GM13977 (cell line): ENCODE results near the gene FNTB.

Experiments
- DNase-seq: peaks from one replicate; pipeline ENCODE4 v3.0.0; 2012; ENCODE audit warnings: low spot score
- in situ Hi-C: fragments of 300-500 bp; cut with MboI; formaldehyde crosslinking; loops from one replicate; pipeline ENCODE4 v1.12.0; 2022; ENCODE audit warnings: low sequenced_read_pairs, low pct_unique_long_range_greater_than_20kb, mixed read lengths, inconsistent platforms; ENCODE audit not compliant: unreplicated experiment
- TF ChIP-seq, protein P1 (sequence below): IDR thresholded peaks from 2 replicates; pipeline ENCODE4 v1.5.1; 2012; ENCODE audit warnings: mild to moderate bottlenecking, control low read depth; ENCODE audit not compliant: insufficient read depth; ENCODE audit errors: extremely low read depth, missing control alignments

Gene FNTB

DNA sequence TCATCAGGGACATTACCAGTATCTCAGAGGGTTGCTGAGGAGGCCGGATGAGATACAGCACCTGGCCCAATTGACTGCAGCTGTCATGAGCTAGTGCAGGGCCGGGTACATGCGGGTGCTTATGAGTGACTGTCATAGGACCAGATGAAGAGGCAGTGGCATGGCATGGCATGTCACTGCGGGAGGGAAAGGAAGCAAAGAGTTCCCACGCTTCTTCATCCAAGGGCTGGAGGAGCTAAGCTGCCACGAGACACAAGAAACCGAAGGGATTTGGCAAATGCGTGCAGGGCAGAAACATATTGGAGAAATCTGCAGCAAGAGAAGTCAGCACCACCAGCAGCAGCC is 33.4 kb upstream of the FNTB start:
- TF ChIP-seq, protein P1, sequence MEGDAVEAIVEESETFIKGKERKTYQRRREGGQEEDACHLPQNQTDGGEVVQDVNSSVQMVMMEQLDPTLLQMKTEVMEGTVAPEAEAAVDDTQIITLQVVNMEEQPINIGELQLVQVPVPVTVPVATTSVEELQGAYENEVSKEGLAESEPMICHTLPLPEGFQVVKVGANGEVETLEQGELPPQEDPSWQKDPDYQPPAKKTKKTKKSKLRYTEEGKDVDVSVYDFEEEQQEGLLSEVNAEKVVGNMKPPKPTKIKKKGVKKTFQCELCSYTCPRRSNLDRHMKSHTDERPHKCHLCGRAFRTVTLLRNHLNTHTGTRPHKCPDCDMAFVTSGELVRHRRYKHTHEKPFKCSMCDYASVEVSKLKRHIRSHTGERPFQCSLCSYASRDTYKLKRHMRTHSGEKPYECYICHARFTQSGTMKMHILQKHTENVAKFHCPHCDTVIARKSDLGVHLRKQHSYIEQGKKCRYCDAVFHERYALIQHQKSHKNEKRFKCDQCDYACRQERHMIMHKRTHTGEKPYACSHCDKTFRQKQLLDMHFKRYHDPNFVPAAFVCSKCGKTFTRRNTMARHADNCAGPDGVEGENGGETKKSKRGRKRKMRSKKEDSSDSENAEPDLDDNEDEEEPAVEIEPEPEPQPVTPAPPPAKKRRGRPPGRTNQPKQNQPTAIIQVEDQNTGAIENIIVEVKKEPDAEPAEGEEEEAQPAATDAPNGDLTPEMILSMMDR = no peak
- in situ Hi-C loops = no loop called here
- no peak for DNase-seq

DNA sequence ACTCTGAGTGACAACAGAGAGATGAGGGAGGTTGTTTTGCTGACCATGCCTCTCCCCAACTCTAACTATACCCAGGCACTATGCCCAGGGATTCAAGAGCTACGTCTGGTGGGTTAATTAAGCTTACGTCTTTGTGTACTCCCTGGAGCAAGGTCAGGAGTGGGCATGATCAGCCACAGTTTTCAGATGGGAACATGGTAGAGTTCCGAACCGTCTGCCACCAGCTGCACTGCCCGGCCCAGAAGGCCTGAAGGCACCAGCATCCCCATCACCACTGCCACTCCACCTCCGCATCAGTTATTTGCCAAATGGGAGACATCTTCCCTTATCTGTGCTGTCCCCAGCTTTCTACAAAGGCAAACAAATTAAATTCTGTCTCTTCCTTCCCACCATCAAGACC is 33.0 kb upstream of the FNTB start:
- TF ChIP-seq, protein P1 = no peak
- in situ Hi-C loops = no loop called here
- DNase-seq = no peak

DNA sequence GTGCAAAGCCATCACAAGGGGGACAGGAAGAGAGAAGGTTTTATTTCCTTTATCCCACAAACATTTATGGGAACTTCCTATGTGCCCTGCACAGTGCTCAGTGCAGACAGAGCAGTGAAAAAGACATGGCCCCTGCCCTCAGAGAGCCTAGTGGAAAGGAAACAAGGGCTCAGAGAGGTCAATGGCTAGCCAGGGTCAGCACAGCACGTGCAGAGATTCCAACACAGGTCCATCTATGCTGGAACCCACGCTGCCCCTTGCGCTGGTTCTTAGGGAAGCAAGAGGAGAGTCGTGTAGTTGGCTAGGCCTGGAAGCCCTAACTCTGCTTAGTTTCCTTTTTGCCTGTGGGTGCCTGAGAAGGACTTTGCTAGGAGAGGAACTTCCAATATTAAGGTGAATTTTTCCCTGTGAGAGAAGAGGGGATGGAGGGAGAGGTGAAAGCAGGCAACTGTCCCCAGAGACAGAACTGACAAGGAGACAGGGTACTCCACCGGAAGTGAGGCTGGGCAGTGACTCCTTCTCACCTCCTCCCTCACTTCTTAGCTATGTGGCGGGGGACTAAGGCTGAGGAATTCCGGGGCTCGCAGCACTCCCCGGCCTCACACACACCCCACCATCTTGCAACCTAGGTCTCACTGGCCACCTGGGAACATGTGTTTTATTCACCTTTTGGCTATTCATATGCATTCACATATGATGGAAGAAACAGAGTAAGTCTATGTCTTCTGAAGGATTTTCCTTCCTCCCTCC is 32.0 kb upstream of the FNTB start:
- DNase-seq = no peak
- TF ChIP-seq, protein P1 = no peak
- in situ Hi-C loops = no loop called here

GRCh38 chr14:64955297-64955696 is 31.4 kb upstream of the FNTB start:
- TF ChIP-seq, protein P1 = no peak
- DNase-seq = no peak
- in situ Hi-C loops = no loop called here

- TF ChIP-seq, protein P1 = no peak
Measured at GRCh38 chr14:64956697-64957406, 29.8 kb upstream of the FNTB start.

GRCh38 chr14:64958201-64958600 is 28.5 kb upstream of the FNTB start:
- in situ Hi-C loops = no loop called here
- no peak for DNase-seq
- TF ChIP-seq, protein P1 = no peak

More at GRCh38 chr14:64956697-64957406, 29.8 kb upstream of the FNTB start:
- DNase-seq = no peak
- in situ Hi-C loops = no loop called here
